Right lung (tissue), 5 donors: ENCODE measurements around the gene C19orf85. TPM values are rescaled to one million over a fixed set of nuclear protein-coding genes. Genes with fewer than 3 reads are reported as not detected.
"Not testable (repeated sequence)": the region's sequence is repeated elsewhere in the genome, so short reads cannot be mapped to it uniquely, and the experiment has no call there.

Source experiments
- DNase-seq, 2 donors: peaks; one replicate each; pipeline ENCODE4 v3.0.0-alpha.2; 2013
- polyA plus RNA-seq, 5 donors: library from polyadenylated mRNA; unstranded; fragments of 120-200 nt; gene quantifications; one replicate each; pipeline versions ENCODE4 v1.2.1 to v1.2.3, GENCODE V29; 2013; ENCODE audit warnings: inconsistent platforms in 1 of 5, low replicate concordance in 1 of 5; ENCODE audit not compliant: insufficient read length in 5 of 5, insufficient read depth in 1 of 5

C19orf85 gene
- polyA plus RNA-seq, 5 donors, result not detected

- DNase-seq, result no peak
Observed at GRCh38 chr19:55441692-55442321, 22.7 kb downstream of the C19orf85 start.

- DNase-seq, result no peak
Observed at GRCh38 chr19:55441319-55441691, 23.2 kb downstream of the C19orf85 start.

- no peak for DNase-seq
Observed at GRCh38 chr19:55440411-55441105, 24.0 kb downstream of the C19orf85 start.

- DNase-seq, result no peak
Observed at GRCh38 chr19:55439052-55439451, 25.5 kb downstream of the C19orf85 start.

DNA sequence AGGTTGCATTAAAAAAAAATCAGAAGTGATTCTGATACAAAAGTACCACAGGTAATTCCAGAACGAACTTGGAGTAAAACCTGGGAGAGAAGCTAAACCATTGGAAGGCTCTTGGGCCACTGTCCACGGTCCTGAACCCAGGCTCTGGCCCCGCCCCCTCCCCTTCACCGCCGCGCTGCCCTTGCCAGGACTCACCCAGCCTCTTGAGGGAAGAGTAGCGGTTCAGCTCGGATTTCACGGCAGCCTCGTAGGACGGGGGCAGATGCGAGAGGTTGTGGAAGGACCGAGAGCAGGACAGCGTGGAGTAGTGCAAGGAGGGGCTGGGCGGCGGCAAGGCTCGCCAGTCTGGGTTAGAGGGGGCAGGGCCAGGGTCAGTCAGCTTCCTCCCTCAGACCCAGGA, 27.1 kb downstream of the C19orf85 start:
- DNase-seq, result peak; percentile 51 to 63

DNA sequence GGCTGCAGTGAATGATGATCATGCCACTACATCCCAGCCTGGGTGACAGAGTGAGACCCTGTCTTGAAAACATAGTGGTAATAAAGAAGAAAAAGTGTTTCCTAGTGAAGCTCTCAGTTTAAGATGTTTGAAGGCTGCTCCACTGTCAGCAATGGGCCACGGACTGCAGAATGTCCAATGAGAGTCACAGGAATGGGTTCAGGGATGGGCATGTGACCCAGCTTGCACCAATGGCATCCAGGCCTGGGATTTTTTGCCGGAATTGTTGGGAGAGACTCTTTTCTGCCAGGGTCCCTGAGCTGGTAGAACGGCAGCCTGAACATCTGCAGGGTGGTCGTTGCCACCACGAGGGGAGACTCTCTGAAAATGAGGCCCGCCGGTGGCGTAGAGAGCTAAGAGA, 27.7 kb downstream of the C19orf85 start:
- no peak for DNase-seq

DNA sequence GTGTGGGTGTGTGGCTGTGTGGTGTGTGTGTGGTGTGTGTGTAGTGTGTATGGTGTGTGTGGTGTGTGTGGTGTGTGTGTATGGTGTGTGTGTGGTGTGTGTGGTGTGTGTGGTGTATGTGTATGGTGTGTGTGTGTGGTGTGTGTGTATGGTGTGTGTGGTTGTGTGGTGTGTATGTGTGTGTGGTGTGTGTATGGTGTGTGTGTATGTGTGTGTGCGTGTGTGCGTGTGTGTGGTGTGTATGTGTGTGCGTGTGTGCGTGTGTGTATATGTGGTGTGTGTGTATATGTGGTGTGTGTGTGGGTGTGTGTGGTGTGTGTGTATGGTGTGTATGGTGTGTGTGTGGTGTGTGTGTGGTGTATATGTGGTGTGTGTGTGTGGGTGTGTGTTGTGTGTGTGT, 29.5 kb downstream of the C19orf85 start:
- DNase-seq, result no peak

GRCh38 chr19:55434356-55434919, 30.1 kb downstream of the C19orf85 start:
- DNase-seq, result no peak

DNA sequence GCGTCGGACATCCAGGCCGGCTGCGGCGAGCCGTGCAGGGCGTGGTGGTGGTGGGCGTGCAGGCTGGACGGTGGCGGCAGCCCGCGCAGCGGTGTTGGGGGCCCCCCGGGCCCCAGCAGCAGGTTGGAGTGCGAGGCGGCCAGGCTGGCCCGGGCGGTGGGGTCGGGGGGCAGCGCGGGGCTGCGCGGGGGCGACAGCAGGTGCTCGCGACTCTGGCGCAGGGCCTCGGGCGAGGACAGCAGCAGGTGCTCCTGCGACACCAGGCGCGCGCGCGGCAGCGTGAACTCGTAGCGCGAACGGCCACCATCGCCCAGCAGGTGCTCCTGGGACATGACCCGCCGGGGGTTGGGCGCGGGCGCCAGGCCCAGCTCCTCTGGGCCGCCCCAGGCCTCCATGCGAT, 31.3 kb downstream of the C19orf85 start:
- no peak for DNase-seq

- no peak for DNase-seq
Observed at GRCh38 chr19:55432241-55432959, 32.2 kb downstream of the C19orf85 start.

GRCh38 chr19:55431183-55431582, 33.4 kb downstream of the C19orf85 start:
- no peak for DNase-seq

- DNase-seq, result no peak
Observed at GRCh38 chr19:55426042-55426441, 38.5 kb downstream of the C19orf85 start.

DNA sequence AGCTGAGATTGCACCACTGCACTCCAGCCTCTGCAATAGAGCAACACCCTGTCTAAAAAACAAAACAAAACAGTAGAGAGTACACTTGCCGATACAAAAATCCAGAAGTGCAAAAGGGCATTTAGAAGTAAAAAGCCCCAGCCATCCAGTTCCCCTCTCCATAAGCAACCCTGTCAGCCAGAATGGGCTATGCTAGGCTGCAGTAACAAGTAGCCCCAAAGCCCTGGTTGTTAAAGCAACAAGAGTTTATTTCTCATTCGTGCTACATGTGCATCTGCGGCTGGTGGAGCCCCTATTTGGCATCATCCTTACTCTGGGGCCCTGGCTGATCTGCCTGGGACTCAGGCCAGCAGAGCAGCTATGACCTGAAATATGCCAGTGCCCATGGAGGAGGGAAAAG, 40.0 kb downstream of the C19orf85 start:
- DNase-seq, result no peak

GRCh38 chr19:55423225-55424005, 41.1 kb downstream of the C19orf85 start:
- DNase-seq, result no peak

DNA sequence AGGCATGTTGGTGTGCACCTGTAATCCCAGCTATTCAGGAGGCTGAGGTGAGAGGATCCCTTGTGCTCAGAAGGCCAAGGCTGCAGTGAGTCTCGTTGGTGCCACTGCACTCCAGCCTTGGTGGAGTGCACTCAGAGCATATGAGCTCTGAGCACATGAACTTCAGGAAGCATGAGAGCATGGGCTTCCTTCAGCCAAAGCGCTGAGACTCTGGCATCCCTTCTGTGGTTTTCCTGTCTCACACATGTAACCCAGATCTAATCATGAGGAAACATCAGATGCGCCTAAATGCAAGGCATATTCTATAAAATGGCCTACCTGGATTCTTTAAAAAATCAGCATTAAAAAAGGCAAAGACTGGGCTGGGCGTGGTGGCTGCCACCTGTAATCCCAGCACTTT, 43.3 kb downstream of the C19orf85 start:
- DNase-seq, result not testable (repeated sequence)

- DNase-seq, result no peak
Observed at GRCh38 chr19:55419624-55420236, 44.8 kb downstream of the C19orf85 start.

GRCh38 chr19:55419103-55419502, 45.4 kb downstream of the C19orf85 start:
- DNase-seq, result no peak

GRCh38 chr19:55418185-55418584, 46.4 kb downstream of the C19orf85 start:
- DNase-seq, result peak; percentile 59
